ENCODE data around the gene ARHGAP24. TPM values are rescaled to one million over a fixed set of nuclear protein-coding genes. Genes with fewer than 3 reads are reported as not detected.

Gene ARHGAP24
- total and polyA plus RNA-seq, 10 of the 15 experiments (the other 5 are each of a cell fraction or from before 2014, with no cell fraction given), result 0.10 to 4.2 (median 0.52) TPM

DNA sequence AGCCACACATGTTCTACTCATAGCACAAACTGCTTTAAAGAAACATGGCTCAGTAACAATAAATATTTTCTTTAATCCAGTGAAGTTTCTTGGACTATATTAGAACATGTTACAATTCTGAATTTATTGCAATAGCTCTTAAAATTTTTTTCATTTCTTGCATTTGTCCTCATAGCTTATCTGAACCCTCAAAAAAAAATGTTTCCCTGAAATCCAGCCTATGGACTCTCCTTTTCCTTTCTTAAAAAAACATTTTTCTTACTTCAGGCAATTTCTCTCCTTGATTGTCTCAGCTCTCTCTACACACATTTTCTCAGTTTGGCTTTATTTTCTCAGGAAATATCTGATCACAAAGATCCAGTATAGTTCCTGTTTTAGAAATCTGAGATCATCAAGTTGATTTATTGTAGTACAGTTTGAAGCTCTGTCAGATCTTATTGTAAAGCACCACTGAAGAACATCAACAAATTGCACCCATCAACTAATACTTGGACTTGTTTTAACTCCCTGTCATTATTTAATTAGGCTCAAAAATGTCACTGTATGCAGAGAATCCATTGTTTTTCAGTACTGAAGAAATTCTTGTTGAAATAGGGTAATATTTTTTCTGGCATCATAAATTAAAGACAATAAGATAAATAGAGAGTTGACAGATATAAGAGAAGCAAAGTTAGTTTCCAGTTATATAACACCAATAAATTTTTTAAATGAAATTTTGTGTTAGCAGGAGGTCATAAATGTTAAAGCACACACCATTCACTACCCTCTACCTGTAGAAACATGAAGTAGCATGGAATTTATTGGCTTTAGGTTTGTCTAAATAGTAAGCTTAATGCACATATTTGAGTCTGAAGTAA, 317.7 kb downstream of the ARHGAP24 start:
- SMC1A ChIA-PET (ENCODE audit: uncharacterized antibody, unreplicated experiment), result interaction anchor here (1.0 to 2.5 kb wide), 4 partner anchors 10 to 49 kb away, joined by 3 to 12 read pairs (median 4); no protein-coding TSS in a partner anchor
- peak; percentile 41 for FAIRE-seq

More for the DNA sequence above, 317.7 kb downstream of the ARHGAP24 start:
- TF ChIP-seq KDM1A (IDR thresholded peaks at IDR 0.05; ENCODE audit: borderline replicate concordance) (no peak), NFYB (IDR thresholded peaks at IDR 0.05; ENCODE audit: insufficient read depth, low read depth, low read length) (no peak), DPF2 (IDR thresholded peaks at IDR 0.05) (no peak), EP300 (IDR thresholded peaks at IDR 0.05; ENCODE audit: borderline replicate concordance in 1 of 2, control insufficient read depth in 1 of 2, low read depth in 2 of 2, low read length in 2 of 2) (no peak), POU2F2 (IDR thresholded peaks at IDR 0.05; ENCODE audit: borderline replicate concordance, low read depth, low read length) (no peak), ZNF384 (IDR thresholded peaks at IDR 0.05; ENCODE audit: borderline replicate concordance, low read depth, low read length) (no peak), MEF2B (IDR thresholded peaks at IDR 0.05; ENCODE audit: partially characterized antibody, poor library complexity, severe bottlenecking) (no peak), CHD4 (IDR thresholded peaks at IDR 0.05) (no peak), SP1 (IDR thresholded peaks at IDR 0.05; ENCODE audit: low read depth, low read length) (no peak), SRF (IDR thresholded peaks at IDR 0.05; ENCODE audit: low read depth in 2 of 2, low read length in 2 of 2) (no peak), JUNB (IDR thresholded peaks at IDR 0.05) (no peak), TBL1XR1 (IDR thresholded peaks at IDR 0.05; ENCODE audit: low read depth, low read length) (no peak)
- TF ChIP-seq, protein P1, sequence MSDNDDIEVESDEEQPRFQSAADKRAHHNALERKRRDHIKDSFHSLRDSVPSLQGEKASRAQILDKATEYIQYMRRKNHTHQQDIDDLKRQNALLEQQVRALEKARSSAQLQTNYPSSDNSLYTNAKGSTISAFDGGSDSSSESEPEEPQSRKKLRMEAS (IDR thresholded peaks at IDR 0.05; ENCODE audit: low read depth, low read length), result no peak
- no TSS peak for BruUV-seq (replicated peaks)
- no peak for DNase-seq (ENCODE audit: low read depth, low spot score)
- Histone ChIP-seq H3K4me1 (ENCODE audit: control insufficient read depth, insufficient read depth, low read length) (no peaks in the 10 kb centered on the region), H3K36me3 (ENCODE audit: control insufficient read depth in 2 of 2, insufficient read depth in 2 of 2, low read length in 1 of 2) (no peaks in the 10 kb centered on the region), H3K27ac (ENCODE audit: control insufficient read depth, insufficient read depth) (no peak overlapping the region), H3K4me2 (ENCODE audit: control insufficient read depth, insufficient read depth) (no peak overlapping the region), H4K20me1 (ENCODE audit: control insufficient read depth, insufficient read depth) (no peaks in the 10 kb centered on the region), H3K9ac (ENCODE audit: control insufficient read depth, insufficient read depth, low read length) (no peak overlapping the region), H3K9me3 (replicated peaks; ENCODE audit: control insufficient read depth, insufficient read depth, low read length) (no peaks in the 10 kb centered on the region), H2AFZ (ENCODE audit: control insufficient read depth, low read depth, low read length) (no peak overlapping the region), H3K4me3 (no peak overlapping the region), H3K79me2 (ENCODE audit: control insufficient read depth, insufficient read depth, low read length) (no peaks in the 10 kb centered on the region), H3K27me3 (replicated peaks in 1 of 2; ENCODE audit: control insufficient read depth in 2 of 2, insufficient read depth in 2 of 2, low read length in 1 of 2) (no peaks in the 10 kb centered on the region)
- intact Hi-C loops (cut with micrococcal nuclease; ENCODE audit: unreplicated experiment), result loop anchor here (10.0 kb wide), 1 partner anchor 252 kb away; no protein-coding TSS in a partner anchor
- RAD21 ChIA-PET (ENCODE audit: unreplicated experiment), result interaction anchor here (1.3 kb wide), 1 partner anchor 28 kb away, joined by 3 read pairs; no protein-coding TSS in a partner anchor
- POLR2A ChIA-PET, result interaction anchor here (0.9 kb wide), 1 partner anchor 14 kb away, joined by 3 read pairs; no protein-coding TSS in a partner anchor
- no peak for ATAC-seq
- in situ Hi-C loops (cut with MboI), result no loop called here
- CTCF ChIA-PET, result interaction anchor here (0.6 to 1.8 kb wide), 6 partner anchors 9 to 300 kb away, joined by 3 to 7 read pairs (median 4); no protein-coding TSS in a partner anchor
